Gastroesophageal sphincter (tissue), 3 donors: ENCODE data around the gene PPP3CA.

Experiments
- CTCF ChIP-seq, 4 experiments: fragments of 200-600 bp in 2 of 4; fragments of 450-650 bp in 2 of 4; sonication (generic) in 1 of 4; IDR thresholded peaks; one replicate each; pipeline ENCODE4 v1.5.1; 2017 to 2019; ENCODE audit warnings: antibody characterized with exemption in 4 of 4, mild to moderate bottlenecking in 2 of 4, moderate library complexity in 2 of 4
- POLR2AphosphoS5 ChIP-seq: sonication (generic); formaldehyde crosslinking; IDR thresholded peaks from one replicate; pipeline ENCODE4 v1.6.1; 2017; ENCODE audit warnings: antibody characterized with exemption

DNA sequence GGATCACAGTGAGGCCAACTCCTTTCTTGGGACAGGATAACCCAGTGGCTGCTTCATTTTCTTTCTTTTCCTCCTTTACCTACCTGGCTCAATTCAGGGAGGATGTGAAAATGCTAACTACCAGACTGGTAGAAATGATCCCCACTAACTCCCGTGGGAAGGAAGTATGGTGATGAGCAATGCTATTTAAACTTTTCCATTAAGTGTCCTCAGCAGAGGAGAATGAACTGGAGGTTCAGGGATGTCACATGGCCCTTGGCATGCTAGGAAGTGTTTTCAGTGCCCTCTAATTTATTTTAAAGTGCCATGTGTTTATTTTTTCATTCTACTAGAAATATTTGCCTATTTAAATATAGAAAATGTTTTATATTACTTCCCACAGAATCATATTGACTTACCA is 363.9 kb downstream of the PPP3CA start:
- TF ChIP-seq POLR2AphosphoS5 (no peak), CTCF (IDR thresholded peaks at IDR 0.05) (no peak)
